ENCODE data around the gene IPO7.

DNA sequence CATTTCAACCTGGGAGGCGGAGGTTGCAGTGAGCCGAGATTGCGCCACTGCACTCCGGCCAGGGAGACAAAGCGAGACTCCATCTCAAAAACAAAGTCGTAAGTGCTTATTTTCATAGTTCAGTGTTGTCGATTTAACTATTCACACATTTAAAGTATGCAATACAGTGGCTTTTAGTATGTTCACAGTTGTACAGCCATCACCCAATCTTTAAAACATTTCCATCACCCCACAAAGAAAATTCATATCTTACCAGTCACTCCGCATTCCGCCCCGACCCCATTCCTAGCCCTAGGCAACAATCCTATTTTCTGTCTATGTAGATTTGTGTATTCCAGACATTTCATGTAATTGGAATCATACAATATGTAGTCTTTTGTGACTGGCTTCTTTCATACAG, 11.9 kb downstream of the IPO7 start:
- TF ChIP-seq POLR2AphosphoS5 (IDR thresholded peaks at IDR 0.05) (no peak), POLR2A (IDR thresholded peaks at IDR 0.05) (no peak)
- TF ChIP-seq, protein P1, sequence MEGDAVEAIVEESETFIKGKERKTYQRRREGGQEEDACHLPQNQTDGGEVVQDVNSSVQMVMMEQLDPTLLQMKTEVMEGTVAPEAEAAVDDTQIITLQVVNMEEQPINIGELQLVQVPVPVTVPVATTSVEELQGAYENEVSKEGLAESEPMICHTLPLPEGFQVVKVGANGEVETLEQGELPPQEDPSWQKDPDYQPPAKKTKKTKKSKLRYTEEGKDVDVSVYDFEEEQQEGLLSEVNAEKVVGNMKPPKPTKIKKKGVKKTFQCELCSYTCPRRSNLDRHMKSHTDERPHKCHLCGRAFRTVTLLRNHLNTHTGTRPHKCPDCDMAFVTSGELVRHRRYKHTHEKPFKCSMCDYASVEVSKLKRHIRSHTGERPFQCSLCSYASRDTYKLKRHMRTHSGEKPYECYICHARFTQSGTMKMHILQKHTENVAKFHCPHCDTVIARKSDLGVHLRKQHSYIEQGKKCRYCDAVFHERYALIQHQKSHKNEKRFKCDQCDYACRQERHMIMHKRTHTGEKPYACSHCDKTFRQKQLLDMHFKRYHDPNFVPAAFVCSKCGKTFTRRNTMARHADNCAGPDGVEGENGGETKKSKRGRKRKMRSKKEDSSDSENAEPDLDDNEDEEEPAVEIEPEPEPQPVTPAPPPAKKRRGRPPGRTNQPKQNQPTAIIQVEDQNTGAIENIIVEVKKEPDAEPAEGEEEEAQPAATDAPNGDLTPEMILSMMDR (IDR thresholded peaks at IDR 0.05), result no peak
